K562 (cell line): Measurements from ENCODE around the gene PSMB2. TPM values are rescaled to one million over a fixed set of nuclear protein-coding genes. Genes with fewer than 3 reads are reported as not detected.
A peak's percentile ranks its signal among the peaks of the same experiment; 100 is the strongest.

Experiments used
- CEBPG ChIP-seq, 3 experiments: fragments of 200-800 bp in 1 of 3; sonication (Bioruptor generic) in 1 of 3; sonication (generic) in 1 of 3; formaldehyde crosslinking in 1 of 3; IDR thresholded peaks in 2 of 3; conservative IDR thresholded peaks in 1 of 3; 2 replicates each; pipeline versions ENCODE4 v1.6.1 to v1.8.0; 2016 to 2022; ENCODE audit warnings: missing compliant biosample characterization in 2 of 3, missing genetic modification characterization in 2 of 3, mild to moderate bottlenecking in 1 of 3, missing genetic modification reagents in 1 of 3
- TRIM28 ChIP-seq: fragments of 450-650 bp; IDR thresholded peaks from 2 replicates; pipeline ENCODE4 v1.6.1; 2017
- ZNF764 ChIP-seq: fragments of 250-450 bp; sonication (Bioruptor Pico); IDR thresholded peaks from 2 replicates; pipeline ENCODE4 v1.4.0; 2020; ENCODE audit warnings: low read depth, mild to moderate bottlenecking, moderate library complexity
- polyA plus RNA-seq, 8 experiments: library from polyadenylated mRNA; depleted of rRNA in 4 of 8; stranded (reverse) in 5 of 8; unstranded in 3 of 8; fragments of >200 nt; fragmentation: Nextera tagmentation in 2 of 8; fragmentation: Illumina TruSeq in 1 of 8; extraction: Ambion mirVana in 2 of 8; extraction: Trizol in 1 of 8; gene quantifications; 2 replicates each; pipeline versions ENCODE4 v1.2.1 to v1.2.3, GENCODE V29; 2011 to 2014; ENCODE audit warnings: inconsistent platforms in 1 of 8, missing spikeins in 1 of 8
- total RNA-seq, 7 experiments: library from RNA; depleted of rRNA in 6 of 7; stranded (reverse); fragments of >200 nt in 6 of 7; fragmentation: Illumina TruSeq in 2 of 7; extraction: Trizol in 2 of 7; gene quantifications; 2 replicates each; pipeline versions ENCODE4 v1.2.1 to v1.2.3, GENCODE V29; 2011 to 2021; ENCODE audit warnings: low replicate concordance in 1 of 7
- TF ChIP-seq, protein P1 (sequence below): fragments of 250-450 bp; sonication (Bioruptor Pico); IDR thresholded peaks from 2 replicates; pipeline ENCODE4 v1.4.0; 2020; ENCODE audit warnings: mild to moderate bottlenecking
- TF ChIP-seq, protein P2 (sequence below): fragments of 250-450 bp; sonication (Bioruptor Pico); IDR thresholded peaks from 2 replicates; pipeline ENCODE4 v1.4.0; 2020

Gene PSMB2
- total and polyA plus RNA-seq, 9 of the 15 experiments (the other 6 are each of a cell fraction or from before 2014, with no cell fraction given): 71.7 to 543 (median 165) TPM

DNA sequence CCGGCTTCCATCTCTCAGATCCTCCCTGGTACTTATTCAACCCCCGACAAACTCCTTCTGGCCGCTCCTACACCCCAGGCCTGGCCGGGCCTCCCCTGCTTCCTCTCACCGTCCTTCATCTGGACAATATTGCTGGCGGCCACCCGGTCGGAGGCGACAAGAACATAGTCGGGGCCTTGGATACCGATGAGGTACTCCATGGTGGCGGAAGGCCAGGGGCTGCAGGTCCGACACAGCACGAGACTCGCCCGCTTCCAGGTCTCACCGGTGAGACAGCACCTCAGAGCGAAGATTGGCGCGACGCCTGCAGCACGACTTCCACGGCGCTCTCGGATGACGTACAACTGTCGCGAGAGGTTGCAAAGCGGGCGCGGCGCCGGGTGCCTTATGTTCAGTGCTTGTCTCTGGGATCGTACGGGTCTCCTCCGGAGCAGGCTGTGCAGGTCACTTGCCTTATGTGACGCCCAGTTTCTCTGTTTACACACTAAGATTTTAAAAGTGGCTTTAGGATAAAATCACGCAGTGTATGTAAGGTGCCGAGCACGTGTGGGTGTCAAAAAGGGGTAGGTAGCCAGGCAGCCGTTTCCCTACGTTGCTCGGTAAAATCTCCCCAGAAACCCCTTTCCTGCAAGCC is at the start of gene PSMB2 (continued):
- TF ChIP-seq, protein P1, sequence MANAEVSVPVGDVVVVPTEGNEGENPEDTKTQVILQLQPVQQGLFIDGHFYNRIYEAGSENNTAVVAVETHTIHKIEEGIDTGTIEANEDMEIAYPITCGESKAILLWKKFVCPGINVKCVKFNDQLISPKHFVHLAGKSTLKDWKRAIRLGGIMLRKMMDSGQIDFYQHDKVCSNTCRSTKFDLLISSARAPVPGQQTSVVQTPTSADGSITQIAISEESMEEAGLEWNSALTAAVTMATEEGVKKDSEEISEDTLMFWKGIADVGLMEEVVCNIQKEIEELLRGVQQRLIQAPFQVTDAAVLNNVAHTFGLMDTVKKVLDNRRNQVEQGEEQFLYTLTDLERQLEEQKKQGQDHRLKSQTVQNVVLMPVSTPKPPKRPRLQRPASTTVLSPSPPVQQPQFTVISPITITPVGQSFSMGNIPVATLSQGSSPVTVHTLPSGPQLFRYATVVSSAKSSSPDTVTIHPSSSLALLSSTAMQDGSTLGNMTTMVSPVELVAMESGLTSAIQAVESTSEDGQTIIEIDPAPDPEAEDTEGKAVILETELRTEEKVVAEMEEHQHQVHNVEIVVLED (CRISPR knock-in tag): peak; percentile 24; the same call in 1 of the 2 replicates
- TF ChIP-seq, protein P2, sequence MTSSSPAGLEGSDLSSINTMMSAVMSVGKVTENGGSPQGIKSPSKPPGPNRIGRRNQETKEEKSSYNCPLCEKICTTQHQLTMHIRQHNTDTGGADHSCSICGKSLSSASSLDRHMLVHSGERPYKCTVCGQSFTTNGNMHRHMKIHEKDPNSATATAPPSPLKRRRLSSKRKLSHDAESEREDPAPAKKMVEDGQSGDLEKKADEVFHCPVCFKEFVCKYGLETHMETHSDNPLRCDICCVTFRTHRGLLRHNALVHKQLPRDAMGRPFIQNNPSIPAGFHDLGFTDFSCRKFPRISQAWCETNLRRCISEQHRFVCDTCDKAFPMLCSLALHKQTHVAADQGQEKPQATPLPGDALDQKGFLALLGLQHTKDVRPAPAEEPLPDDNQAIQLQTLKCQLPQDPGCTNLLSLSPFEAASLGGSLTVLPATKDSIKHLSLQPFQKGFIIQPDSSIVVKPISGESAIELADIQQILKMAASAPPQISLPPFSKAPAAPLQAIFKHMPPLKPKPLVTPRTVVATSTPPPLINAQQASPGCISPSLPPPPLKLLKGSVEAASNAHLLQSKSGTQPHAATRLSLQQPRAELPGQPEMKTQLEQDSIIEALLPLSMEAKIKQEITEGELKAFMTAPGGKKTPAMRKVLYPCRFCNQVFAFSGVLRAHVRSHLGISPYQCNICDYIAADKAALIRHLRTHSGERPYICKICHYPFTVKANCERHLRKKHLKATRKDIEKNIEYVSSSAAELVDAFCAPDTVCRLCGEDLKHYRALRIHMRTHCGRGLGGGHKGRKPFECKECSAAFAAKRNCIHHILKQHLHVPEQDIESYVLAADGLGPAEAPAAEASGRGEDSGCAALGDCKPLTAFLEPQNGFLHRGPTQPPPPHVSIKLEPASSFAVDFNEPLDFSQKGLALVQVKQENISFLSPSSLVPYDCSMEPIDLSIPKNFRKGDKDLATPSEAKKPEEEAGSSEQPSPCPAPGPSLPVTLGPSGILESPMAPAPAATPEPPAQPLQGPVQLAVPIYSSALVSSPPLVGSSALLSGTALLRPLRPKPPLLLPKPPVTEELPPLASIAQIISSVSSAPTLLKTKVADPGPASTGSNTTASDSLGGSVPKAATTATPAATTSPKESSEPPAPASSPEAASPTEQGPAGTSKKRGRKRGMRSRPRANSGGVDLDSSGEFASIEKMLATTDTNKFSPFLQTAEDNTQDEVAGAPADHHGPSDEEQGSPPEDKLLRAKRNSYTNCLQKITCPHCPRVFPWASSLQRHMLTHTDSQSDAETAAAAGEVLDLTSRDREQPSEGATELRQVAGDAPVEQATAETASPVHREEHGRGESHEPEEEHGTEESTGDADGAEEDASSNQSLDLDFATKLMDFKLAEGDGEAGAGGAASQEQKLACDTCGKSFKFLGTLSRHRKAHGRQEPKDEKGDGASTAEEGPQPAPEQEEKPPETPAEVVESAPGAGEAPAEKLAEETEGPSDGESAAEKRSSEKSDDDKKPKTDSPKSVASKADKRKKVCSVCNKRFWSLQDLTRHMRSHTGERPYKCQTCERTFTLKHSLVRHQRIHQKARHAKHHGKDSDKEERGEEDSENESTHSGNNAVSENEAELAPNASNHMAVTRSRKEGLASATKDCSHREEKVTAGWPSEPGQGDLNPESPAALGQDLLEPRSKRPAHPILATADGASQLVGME (CRISPR knock-in tag): no peak
- TF ChIP-seq TRIM28 (no peak), ZNF764 (CRISPR knock-in tag) (no peak), CEBPG (CRISPR knock-in tag; IDR thresholded peaks at IDR 0.05) (no peak), CEBPG (tag; conservative IDR thresholded peaks at IDR 0.05 in 1 of 2, IDR thresholded peaks at IDR 0.05 in 1 of 2) (no peak)
